Fibroblast of lung (primary cell): Measurements from ENCODE around the gene RNF14. TPM values are rescaled to one million over a fixed set of nuclear protein-coding genes. Genes with fewer than 3 reads are reported as not detected.
A peak's percentile ranks its signal among the peaks of the same experiment; 100 is the strongest.

Experiments used
- DNase-seq, 2 donors: peaks; one replicate each; pipeline versions ENCODE4 v3.0.0 to v3.0.0-alpha.2; 2010; ENCODE audit warnings: low read depth in 2 of 2
- H2AFZ ChIP-seq: 2 replicates; pipeline ENCODE4 v1.5.1; 2012; ENCODE audit warnings: low read length, control low read depth, inconsistent platforms
- H3K27ac ChIP-seq: 2 replicates; pipeline ENCODE4 v1.5.1; 2011; ENCODE audit warnings: low read length, control low read depth; ENCODE audit not compliant: insufficient read depth
- H3K27me3 ChIP-seq: 2 replicates; pipeline ENCODE4 v1.5.1; 2011; ENCODE audit warnings: mild to moderate bottlenecking, low read length; ENCODE audit not compliant: control insufficient read depth, insufficient read depth
- H3K36me3 ChIP-seq: 2 replicates; pipeline ENCODE4 v1.5.1; 2011; ENCODE audit warnings: low read length; ENCODE audit not compliant: control insufficient read depth, insufficient read depth
- H3K4me1 ChIP-seq: 2 replicates; pipeline ENCODE4 v1.5.1; 2011; ENCODE audit warnings: low read length; ENCODE audit not compliant: control insufficient read depth, insufficient read depth; ENCODE audit errors: extremely low read depth
- H3K4me2 ChIP-seq: 2 replicates; pipeline ENCODE4 v1.5.1; 2011; ENCODE audit warnings: low read length, control low read depth; ENCODE audit not compliant: insufficient read depth; ENCODE audit errors: extremely low read depth
- H3K4me3 ChIP-seq, 4 experiments: fragments of 200-600 bp in 1 of 4; sonication (generic) in 1 of 4; replicated peaks in 1 of 4; 2 replicates each; pipeline ENCODE4 v1.5.1; 2011 to 2016; ENCODE audit warnings: low read length in 4 of 4, low read depth in 3 of 4, mild to moderate bottlenecking in 3 of 4, control low read depth in 2 of 4, inconsistent platforms in 1 of 4, mixed read lengths in 1 of 4; ENCODE audit not compliant: insufficient read depth in 1 of 4; ENCODE audit errors: control extremely low read depth in 1 of 4
- H3K79me2 ChIP-seq: 2 replicates; pipeline ENCODE4 v1.5.1; 2012; ENCODE audit warnings: mild to moderate bottlenecking, low read length, inconsistent platforms; ENCODE audit not compliant: control insufficient read depth, insufficient read depth
- H3K9ac ChIP-seq: 2 replicates; pipeline ENCODE4 v1.5.1; 2011; ENCODE audit warnings: mild to moderate bottlenecking, low read length, control low read depth; ENCODE audit not compliant: insufficient read depth
- H3K9me3 ChIP-seq: 2 replicates; pipeline ENCODE4 v1.5.1; 2012; ENCODE audit warnings: low read depth, low read length; ENCODE audit not compliant: control insufficient read depth, insufficient read depth
- H4K20me1 ChIP-seq: 2 replicates; pipeline ENCODE4 v1.5.1; 2011; ENCODE audit warnings: low read length; ENCODE audit not compliant: control insufficient read depth, insufficient read depth; ENCODE audit errors: extremely low read depth
- EZH2 ChIP-seq: IDR thresholded peaks from 2 replicates; pipeline ENCODE4 v1.5.1; 2012; ENCODE audit warnings: low read length, control low read depth, mild to moderate bottlenecking; ENCODE audit errors: missing control alignments
- polyA plus RNA-seq, 2 donors: library from polyadenylated mRNA; depleted of rRNA in 1 of 2; stranded (reverse) in 1 of 2; unstranded in 1 of 2; fragments of >200 nt; gene quantifications; 2 replicates each; pipeline ENCODE4 v1.2.1, GENCODE V29; 2011 to 2012; ENCODE audit warnings: missing spikeins in 1 of 2
- total RNA-seq: library from RNA; depleted of rRNA; stranded (reverse); fragments of >200 nt; gene quantifications from 2 replicates; pipeline ENCODE4 v1.2.1, GENCODE V29; 2014
- TF ChIP-seq, protein P1 (sequence below), 2 donors: IDR thresholded peaks in 1 of 2; conservative IDR thresholded peaks in 1 of 2; 1 replicate in 1 of 2; 2 replicates in 1 of 2; pipeline ENCODE4 v1.5.1; 2011 to 2012; ENCODE audit warnings: low read length in 2 of 2, control low read depth in 1 of 2, inconsistent platforms in 1 of 2, low read depth in 1 of 2, mild to moderate bottlenecking in 1 of 2

RNF14 gene
- total and polyA plus RNA-seq, 2 donors (not counting 1 experiment from before 2014, with no cell fraction given): 62.9 to 65.3 TPM

GRCh38 chr5:142012792-142013388, 44.0 kb downstream of the RNF14 start, which contains the start of gene GNPDA1:
Gene GNPDA1, minus strand, starts transcription at chr5:142013027. Its CDS starts 992 bp downstream, at chr5:142012035.
- H2AFZ ChIP-seq: peak within 1 kb of the TSS; percentile 75
- H3K4me2 ChIP-seq: peak within 1 kb of the TSS; percentile 95
- DNase-seq: peak; percentile 67
- TF ChIP-seq EZH2: no peak
- TF ChIP-seq, protein P1, sequence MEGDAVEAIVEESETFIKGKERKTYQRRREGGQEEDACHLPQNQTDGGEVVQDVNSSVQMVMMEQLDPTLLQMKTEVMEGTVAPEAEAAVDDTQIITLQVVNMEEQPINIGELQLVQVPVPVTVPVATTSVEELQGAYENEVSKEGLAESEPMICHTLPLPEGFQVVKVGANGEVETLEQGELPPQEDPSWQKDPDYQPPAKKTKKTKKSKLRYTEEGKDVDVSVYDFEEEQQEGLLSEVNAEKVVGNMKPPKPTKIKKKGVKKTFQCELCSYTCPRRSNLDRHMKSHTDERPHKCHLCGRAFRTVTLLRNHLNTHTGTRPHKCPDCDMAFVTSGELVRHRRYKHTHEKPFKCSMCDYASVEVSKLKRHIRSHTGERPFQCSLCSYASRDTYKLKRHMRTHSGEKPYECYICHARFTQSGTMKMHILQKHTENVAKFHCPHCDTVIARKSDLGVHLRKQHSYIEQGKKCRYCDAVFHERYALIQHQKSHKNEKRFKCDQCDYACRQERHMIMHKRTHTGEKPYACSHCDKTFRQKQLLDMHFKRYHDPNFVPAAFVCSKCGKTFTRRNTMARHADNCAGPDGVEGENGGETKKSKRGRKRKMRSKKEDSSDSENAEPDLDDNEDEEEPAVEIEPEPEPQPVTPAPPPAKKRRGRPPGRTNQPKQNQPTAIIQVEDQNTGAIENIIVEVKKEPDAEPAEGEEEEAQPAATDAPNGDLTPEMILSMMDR (conservative IDR thresholded peaks at IDR 0.05 in 1 of 2, IDR thresholded peaks at IDR 0.05 in 1 of 2; ENCODE audit: low read depth in 1 of 2, low read length in 2 of 2): no peak
- H3K4me1 ChIP-seq: peaks cover 10% of the 10 kb centered on the region
- H3K36me3 ChIP-seq: peaks cover 5% of the 10 kb centered on the region
- no peaks in the 10 kb centered on the region for H4K20me1 ChIP-seq
- H3K4me3 ChIP-seq: peak within 1 kb of the TSS; percentile 57 to 93 (median 70)
- peak within 1 kb of the TSS; percentile 74 for H3K9ac ChIP-seq
- peak within 1 kb of the TSS; percentile 85 for H3K27ac ChIP-seq
- H3K9me3 ChIP-seq: no peaks in the 10 kb centered on the region
- H3K79me2 ChIP-seq: no peaks in the 10 kb centered on the region
- peaks cover 2% of the 10 kb centered on the region for H3K27me3 ChIP-seq

GRCh38 chr5:142013734-142014521, 45.0 kb downstream of the RNF14 start:
- TF ChIP-seq, protein P1 (conservative IDR thresholded peaks at IDR 0.05 in 1 of 2, IDR thresholded peaks at IDR 0.05 in 1 of 2; ENCODE audit: low read depth in 1 of 2, low read length in 2 of 2): no peak
- no peak for TF ChIP-seq EZH2
- Histone ChIP-seq H3K4me3 (no peak overlapping the region), H3K79me2 (no peaks in the 10 kb centered on the region), H3K4me1 (peaks cover 10% of the 10 kb centered on the region), H3K27me3 (peaks cover 2% of the 10 kb centered on the region), H3K27ac (no peak overlapping the region), H3K4me2 (no peak overlapping the region), H4K20me1 (no peaks in the 10 kb centered on the region), H3K9ac (no peak overlapping the region), H2AFZ (peak overlapping the region; percentile 28), H3K9me3 (no peaks in the 10 kb centered on the region), H3K36me3 (peaks cover 5% of the 10 kb centered on the region)
- DNase-seq: peak; percentile 46 to 54

GRCh38 chr5:142014911-142015584, 46.1 kb downstream of the RNF14 start:
- TF ChIP-seq, protein P1 (conservative IDR thresholded peaks at IDR 0.05 in 1 of 2, IDR thresholded peaks at IDR 0.05 in 1 of 2; ENCODE audit: low read depth in 1 of 2, low read length in 2 of 2): peak; percentile 31 to 44
- TF ChIP-seq EZH2: no peak
- no peak overlapping the region for H3K4me2 ChIP-seq
- H3K27ac ChIP-seq: no peak overlapping the region
- H3K4me1 ChIP-seq: peaks cover 10% of the 10 kb centered on the region
- peaks cover 2% of the 10 kb centered on the region for H3K36me3 ChIP-seq
- H3K27me3 ChIP-seq: peaks cover 2% of the 10 kb centered on the region
- H3K79me2 ChIP-seq: no peaks in the 10 kb centered on the region
- H2AFZ ChIP-seq: no peak overlapping the region
- H3K4me3 ChIP-seq: no peak overlapping the region
- peak; percentile 54 to 73 for DNase-seq
- no peaks in the 10 kb centered on the region for H4K20me1 ChIP-seq
- H3K9me3 ChIP-seq: no peaks in the 10 kb centered on the region
- no peak overlapping the region for H3K9ac ChIP-seq
